ENCODE results near the gene CAPN5.

The CAPN5 gene

DNA sequence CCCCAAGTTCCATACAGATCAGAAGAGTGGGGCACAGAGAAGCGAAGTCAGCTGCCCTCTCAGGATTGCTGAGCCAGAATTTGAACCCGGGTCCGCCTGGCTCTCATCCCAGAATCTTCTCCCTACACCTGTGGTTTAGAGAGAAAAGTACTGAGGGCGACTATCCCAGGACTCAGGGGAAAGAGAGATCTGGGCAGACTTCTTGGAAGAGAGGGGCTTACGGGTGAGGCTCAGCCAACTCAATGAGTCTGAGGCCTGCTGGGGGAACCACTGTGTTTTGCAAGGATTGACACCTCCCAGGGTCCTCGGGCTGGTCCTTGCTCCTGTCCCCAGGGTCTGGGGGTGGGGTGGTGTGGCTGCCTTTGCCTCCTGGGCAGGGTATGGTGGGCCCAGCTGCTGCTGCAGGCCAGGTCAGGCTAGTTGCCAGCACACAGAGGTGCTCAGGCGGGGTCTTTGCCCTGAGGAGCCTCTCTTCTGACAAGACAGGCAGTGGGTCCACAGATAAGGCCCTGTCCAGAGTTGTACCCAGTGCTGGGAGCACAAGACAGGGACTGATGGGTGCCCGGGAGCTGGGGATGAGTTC lies 1.2 kb downstream of the CAPN5 start:
- no peak for DNase-seq

DNA sequence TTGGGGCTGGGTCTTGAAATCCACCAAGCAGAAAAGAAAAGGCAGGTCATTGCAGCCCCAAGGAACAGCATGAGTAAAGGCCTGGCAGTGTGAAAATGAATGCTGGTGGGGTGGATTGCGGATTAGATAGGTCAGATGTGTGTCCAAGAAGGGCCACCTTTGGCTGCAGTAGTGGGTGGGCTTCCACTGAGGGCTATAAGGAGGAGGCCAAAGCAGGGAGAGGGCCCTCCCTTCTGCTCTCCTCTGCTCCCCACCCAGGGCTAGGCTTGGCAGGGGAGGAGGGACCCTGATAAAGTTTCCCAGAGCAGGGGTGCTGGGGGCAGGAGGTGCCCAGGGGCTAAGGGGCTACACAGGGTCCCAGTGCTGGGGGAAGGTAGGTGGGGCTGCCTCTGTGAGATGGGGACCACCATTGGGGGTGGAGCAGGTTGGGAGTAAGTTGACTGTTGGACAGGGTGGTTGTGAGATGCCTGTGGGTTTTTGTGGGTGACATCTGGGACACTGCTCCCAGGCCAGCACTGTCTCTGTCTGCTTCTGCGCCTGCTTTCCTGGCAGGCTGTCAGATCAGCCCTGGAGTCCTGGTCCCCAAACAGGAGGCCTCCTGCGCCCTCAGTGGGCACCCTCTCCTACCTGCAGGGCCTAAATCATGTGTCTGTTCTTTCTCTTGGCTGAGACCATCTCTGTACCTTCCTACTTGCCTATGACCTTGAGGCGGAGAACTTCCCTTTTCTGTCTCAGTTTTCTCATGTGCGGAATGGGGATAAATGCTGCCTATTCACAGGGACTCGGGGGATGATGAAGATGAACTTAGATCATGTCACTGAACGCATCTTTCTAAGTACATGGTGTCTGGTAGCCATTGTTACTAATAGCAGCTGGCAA lies 1.9 kb downstream of the CAPN5 start:
- DNase-seq = no peak

DNA sequence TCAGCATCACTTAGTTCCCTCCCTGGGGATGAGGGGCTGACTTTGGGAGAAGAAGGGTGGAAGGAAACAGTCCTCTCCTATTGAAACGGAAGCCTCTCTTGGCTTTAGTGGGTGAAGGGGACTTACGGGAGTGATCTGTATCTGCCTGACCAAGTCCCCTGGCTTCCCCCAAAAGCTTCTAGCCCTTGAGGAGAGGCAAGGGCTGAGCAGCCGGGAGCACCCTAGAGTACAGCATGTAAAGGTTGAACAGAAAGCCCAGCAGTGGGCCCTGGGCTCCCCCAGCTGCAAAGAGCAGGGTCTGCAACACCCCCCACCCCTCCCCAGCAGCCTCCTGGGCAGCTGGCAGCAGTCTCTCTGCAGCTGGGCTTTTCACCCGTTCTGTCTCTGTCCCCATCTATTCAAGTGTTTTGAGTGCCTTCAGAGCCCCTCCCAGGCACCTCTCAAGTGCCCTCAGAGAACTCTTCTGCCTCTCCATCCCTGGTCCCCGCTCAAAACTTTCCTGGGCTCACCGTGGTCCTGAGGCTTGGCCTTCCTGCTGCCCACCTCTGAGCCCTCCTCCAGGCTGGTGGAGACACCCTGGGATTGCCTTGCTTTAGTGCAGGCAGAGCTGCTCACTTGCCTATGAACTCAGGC lies 2.7 kb downstream of the CAPN5 start:
- DNase-seq = no peak

DNA sequence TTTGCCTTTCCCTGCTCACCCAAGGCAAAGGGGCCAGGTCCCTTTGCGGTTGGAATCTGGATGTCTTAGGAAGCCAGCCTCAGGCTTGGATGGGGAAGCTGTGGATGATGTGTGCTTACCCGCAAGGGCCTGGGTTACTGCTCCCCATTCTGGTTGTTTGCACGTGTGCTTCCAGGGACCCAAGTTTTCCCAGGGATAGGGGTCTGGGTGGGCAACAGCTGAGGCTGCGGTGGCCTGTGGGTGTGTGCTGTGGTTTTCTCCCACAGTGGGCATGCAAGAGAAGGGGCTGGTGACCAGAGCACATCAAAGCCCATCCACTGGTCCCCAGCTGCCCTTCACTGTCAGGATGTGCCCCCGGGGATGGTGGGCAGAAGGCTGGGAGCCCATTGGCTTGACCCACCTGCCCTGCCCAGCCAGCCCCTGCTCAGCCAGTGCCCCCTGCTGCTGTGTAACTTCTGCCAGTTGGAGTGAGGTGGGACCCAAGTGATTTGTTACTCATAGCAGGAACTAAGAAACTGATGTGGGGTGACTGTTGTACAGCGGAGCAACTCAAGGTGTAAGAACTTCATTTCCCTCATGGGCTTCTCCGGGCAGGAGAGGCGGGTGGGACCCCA lies 3.3 kb downstream of the CAPN5 start:
- DNase-seq = no peak

DNA sequence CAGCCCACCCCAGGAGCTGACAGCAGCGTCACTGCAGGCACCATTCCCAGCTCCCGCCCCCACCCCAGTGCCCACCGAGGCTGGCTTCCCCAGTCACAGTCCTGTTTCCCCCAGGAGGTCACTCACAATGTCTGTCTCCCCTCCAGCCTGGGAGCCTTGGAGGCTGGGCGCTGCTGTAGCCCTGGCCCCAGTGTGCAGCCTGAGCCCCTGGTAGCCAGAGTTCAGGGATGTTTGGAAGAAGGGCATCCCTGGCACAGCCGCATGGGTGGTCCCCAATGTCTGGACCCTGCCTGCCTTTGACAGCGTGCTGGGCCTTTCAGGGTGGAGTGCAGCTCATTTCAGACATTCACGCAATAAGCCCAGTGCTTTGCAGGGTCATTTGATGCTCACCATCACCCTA lies 4.3 kb downstream of the CAPN5 start:
- no peak for DNase-seq

DNA sequence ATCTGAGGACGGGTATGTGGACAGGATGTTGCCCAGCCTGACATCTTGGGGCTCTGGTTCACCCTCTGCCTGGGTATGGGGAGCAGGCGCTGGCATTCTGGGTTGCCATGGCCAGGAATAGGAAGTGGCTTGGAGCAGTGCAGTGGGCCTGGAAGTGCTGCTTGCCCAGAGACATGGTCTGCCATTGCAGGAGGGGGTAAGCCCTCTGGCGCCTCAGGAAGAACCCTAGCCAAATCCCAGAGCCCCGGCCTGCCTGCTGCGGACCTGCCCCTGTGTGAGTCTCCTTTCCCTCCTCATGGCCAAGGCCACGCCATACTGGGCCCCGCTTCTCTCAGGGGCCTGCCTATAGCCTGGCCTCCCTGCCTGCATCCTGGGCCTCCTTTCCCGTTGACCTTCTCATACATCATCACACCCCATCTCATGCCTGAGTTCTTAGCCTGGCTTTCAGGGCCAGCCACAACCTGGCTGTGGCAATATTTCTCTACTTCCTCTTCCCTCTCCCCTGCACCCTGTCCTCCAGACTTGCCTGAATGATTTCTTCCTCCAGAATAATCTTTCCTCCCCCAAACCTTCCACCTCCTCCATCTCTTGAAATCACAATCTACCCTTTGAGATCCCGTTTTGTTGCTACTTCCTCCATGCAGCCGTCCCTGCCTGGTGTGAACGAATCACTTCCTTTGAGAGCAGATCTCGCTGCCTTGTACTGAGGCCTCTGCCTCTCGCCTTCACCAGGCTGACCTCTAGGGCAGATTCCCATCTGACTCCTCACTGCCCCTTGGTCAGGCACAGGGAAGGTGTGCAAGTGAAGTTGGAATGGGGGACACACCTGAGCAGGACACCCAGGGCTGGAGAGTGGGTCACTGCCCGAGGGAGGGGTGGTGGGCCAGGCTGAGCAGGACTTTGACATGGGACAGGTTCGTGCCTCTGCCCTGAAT lies 5.2 kb downstream of the CAPN5 start:
- DNase-seq = no peak

DNA sequence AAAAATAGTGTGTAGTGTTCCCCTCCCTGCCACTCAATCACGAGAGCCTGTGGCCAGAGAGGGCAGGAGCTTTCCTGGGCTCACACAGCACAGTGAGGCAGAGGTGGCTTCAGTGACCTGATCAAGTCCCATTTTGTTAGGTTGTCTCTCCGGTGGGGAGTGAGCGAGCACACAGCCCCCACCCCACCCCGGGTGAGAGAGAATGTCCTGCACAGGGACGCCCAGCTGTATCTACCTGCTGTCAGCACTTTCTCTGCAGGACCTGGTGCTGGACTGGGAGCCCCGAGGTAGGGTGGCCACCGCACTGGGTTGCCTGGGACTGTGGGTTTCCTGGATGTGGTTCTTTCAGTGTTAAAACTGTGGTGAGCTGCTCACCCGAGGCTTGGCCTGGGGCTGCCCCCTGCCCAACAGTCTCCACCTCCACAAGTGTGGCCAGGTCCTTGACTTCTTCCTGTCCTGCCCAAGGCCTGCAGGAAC lies 6.1 kb downstream of the CAPN5 start:
- no peak for DNase-seq

DNA sequence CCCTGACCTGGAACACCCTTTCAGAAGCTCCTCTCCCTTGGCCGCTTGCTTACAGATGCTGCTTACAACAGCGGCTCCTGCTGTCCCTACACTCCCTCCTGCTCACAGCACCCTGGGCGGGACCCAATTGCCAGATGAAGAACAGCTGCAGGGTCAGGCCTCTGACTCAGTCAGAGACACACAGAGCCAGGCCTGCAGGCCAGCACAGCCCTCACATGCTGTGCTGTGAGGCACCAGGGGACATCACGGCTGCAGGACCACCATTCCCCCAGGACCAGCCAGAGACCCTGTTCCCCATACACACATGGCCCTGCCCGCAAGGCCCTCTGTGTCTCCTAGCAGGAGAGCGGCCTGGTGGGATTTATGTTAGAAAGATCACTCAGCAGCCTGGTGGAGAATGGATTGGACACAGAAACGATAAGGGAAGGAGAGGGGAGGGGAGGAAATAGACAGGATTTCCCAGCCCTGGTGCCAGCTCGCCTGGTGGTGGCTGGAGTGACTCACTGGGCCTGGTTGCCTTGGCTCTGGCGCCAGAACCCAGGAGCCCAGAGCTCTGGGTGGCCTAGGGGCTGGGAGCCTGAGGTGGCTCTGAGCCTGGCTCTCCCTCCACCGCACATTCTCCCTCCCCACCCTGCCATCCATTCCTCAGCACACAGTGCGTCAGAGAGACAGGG lies 6.7 kb downstream of the CAPN5 start:
- no peak for DNase-seq

DNA sequence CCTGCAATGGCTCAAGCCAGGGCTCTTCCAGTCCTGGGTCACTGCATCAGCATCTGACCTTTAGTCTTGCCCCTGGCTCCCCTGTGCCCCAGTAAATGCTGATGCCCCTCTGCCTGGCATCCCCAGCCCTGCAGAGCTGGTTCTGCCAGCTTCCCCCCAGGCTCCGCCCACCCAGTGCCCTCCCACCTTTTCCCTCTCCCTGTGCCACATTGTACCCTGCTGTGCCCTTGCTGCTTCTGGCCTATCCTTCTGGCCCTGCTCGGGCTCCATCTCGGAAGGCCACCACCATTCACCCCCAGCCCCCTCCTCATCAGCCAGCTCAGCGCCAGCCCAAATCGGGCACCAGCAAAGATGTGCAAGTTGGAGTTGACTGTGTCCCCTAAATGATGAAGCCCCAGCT lies 7.4 kb downstream of the CAPN5 start:
- no peak for DNase-seq

DNA sequence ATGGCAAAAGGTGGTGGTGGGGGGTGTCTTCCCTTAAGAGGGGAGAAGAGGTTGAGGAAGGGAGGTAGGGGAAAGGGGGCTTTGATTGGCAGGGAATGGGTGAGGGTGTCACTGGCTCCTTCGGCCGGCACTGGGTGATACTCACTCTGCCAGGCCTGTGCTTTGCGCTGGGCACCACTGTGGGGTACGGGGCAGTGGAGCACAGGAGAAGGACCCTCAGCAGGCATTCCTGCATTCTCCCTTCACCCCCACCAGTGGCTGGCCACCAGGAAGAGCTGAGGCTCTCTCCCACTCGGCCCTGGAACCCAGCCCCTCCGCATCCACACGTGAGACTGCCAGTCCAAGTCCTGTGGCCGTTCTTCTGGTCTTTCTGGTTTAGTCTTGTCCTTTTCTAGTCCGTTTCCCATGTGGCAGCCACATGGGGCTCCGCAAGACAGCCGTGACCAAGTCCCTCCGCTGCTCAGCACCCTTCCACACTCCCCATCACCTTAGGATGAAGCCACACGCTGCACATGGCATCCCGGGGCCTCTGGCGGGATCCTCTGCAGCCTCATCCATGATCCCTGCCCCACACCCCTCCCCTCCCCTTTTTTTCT lies 8.0 kb downstream of the CAPN5 start:
- DNase-seq = no peak

DNA sequence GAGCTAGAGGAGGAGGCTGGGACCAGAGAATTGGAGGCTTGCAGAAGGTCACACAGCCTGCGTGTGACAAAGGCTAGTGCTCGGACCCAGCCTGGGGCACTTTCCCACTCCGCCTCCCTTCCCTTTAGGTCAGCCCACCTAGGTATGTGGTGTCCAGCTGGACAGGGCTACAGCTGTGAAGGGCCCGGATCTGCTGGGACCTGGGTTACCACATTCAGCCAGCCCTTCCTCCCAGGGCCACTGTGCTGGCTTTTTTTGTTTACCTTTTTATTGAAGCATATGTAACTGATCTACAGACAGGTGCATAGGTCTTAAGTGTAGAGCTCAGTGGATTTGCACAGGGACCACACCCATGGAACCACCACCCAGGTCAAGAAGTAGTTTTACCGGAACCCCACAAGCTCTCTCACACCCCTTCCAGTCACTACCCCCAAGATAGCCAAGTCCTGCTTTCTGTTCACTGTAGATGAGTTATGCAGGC lies 8.7 kb downstream of the CAPN5 start:
- no peak for DNase-seq

DNA sequence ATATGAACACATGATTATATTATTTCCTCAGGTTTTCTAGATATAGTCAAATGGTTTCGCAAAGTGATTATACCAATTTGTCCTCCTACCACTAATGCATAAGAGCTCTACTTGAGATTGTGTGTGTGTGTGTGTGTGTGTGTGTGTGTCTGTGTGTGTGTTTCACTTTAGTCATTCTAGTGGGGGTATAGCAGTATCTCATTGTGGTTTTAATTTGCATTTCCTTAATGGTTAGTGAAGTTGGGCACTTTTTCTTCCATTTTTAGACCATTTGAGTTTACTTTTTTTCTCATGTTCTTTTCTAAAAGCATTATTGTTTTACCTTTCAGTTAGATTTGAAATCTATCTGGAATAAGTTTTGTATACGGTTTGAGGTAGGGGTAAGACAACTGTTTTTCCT lies 12.9 kb downstream of the CAPN5 start:
- no peak for DNase-seq

DNA sequence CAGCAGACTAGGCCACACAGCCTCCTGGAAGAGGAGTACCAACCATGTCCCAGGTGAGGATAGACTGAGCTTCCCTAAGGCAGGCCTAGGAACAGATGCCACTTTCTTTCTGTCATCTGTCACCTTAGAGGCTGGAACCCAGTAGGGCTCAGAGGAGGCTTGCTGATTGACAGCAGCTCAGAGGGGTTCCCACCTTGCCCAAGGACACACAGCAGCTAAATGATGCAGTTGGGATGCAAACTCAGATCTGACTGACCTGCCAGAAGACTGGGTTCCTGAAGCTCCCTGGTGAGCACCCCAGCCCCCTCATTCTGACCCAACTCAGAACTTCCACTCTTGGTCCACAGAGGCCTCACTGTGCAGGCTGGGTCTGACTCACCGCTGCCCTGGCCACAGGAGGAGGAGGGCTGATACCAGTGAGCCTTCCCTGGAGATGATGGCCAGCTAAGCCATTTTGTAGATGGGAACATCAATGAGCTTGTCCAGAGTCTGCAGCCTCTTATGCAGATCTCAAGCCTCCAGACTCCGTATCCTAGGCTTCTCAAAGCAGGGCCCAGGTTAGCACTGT lies 14.0 kb downstream of the CAPN5 start:
- no peak for DNase-seq

DNA sequence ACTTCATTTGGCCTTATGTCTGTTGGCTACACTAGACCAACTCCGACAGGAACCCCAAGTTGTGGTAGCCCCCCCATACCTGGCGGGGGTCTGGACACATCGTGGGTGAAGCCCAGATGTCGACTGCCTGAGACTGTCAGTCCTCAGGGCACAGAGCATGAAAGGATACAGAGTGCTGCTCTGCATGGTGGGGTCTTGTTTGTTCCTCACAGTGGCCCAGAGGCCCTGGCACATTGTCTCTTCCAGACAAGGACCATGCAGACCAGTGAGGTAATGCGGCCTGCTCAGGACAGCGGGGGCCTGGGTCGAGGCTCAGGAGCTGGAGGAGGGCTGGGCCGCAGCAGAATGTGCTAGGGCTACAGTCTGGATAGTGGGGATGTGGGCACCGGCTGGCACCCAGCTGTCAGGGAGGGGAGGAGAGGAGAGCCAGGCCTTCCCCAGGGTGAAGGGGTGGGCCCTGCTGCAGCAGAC lies 14.6 kb downstream of the CAPN5 start:
- DNase-seq = no peak

DNA sequence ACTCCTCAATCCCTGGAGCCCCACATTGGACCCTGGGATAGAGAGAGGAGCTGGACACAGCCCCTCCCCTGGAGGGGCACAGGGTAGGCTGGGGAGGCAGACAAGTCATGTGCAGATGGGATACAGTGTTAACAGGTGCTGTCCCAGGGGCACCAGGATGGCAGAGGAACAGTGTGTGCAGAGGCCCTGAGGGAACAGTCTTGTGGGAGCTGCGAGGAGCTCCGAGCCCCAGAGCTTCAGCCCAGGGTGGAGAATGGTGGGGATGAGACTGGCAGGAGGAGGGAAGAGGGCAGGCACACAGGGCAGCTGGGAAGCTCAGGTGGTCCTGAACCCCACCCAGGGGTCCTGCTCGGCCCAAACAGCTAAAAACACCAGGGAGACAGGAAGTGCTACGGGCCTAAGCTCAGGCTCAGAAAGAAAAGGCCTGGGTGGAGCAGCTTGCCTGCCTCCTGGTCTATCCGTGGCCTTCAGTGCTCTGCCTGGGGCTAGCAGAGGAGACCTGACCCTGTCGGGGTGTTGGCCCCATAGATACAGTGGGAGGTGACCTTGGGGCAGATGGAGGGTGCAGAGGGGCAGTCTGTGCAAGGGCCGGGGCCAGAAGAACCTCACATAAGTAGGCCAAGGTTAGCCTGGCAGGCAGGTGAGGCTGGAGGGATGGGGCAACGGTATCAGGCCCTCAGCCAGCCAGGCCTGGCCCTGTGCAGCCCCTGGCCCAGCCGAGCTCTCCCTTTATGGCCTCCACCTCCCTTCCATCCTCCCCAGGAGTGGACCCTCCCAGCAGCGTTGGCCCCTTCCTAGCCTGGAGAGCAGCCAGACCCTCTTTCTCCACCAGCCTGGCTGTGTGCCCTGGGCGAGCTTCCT lies 15.4 kb downstream of the CAPN5 start:
- DNase-seq = no peak

DNA sequence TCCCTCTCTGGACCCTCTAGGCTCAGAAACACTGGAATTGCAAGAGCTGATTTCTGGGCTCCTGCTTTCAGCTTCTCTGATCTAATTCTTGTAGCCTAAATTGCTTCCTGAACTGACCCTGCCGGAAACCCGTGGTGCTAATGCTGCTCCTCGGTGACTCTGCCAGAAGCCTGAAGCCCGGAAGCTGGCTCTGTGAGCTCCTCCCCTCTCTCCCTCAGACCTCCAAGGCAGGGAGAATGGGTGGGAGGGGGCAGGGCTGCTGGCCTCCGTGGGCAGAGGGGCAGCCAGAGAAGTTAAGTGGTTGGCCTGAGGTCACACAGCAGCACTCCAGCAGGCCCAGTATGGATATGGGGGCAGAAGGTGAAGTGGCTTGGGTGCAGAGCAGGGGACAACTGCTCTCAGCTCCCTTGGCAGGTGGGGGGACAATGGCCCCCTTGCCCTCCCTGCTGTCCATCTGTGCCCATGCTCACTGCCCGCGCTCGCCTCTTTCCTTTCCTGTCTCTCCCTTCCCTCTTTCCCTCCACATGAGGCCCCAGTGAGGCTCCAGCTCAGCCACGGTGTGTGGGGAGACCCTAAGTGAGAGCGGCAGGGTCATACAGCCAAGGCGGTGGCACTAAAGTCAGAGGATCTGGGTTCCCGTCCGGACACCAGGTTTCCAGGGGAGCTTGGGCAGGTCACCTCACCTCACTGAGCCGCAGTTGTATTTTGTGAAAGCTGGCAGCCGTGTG lies 16.2 kb downstream of the CAPN5 start:
- no peak for DNase-seq

DNA sequence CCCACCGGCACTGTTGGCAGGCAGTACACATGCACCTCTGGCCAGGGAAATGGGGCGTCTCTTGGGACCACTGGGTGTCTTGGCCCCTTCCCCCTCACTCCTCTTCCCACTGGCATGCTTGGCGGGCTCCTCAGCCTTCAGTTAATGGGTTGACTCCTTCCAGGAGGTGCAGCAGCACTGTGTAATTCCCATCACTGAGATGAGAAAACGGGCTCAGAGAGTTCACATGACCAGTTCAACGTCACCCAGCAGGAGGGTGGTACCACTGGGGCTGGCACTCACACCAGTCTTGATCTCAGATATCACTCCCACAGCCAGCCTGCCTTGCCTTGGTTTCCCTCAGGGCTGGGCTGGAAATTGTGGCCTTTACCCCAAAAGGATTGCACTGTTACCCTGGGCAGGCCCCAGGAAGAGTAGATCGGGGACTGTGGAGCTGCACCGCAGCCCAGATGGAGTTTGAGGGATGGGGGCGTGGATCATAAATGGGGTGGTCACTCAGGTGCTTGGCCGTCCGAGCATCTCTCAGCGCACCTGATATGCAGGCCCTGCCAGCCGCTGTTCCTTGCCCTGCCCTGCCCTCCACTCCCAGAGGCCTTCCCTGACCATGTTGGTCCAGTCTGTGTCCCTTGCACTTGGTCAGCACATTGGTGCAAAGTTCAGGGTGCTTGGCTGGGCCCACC lies 16.9 kb downstream of the CAPN5 start:
- no peak for DNase-seq

DNA sequence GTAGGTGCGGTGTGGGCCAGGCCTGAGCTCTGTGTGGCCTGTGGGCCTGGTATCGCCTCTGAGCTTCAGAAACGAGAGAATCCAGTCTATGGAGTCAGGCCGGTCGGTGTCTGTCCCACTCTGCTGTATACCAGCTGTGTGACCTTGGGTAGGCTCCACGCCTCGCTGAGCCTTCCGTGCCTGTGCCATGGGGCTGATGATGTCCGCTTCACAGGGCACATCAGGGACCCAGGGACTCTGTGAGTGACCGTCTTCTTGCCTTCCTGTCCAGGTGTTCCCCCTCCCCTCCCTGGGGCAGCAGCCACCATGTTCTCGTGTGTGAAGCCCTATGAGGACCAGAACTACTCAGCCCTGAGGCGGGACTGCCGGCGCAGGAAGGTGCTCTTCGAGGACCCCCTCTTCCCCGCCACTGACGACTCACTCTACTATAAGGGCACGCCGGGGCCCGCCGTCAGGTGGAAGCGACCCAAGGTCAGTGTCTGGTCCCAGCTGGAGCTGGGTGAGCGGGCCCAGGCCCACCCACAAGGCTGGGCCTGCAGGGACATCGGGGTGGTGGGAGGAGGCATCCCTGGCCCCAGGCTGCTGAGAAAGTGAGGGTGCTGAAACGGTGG lies 17.9 kb downstream of the CAPN5 start:
- DNase-seq = no peak
